Measurements from ENCODE around the gene PRKCA.

Gene PRKCA

DNA sequence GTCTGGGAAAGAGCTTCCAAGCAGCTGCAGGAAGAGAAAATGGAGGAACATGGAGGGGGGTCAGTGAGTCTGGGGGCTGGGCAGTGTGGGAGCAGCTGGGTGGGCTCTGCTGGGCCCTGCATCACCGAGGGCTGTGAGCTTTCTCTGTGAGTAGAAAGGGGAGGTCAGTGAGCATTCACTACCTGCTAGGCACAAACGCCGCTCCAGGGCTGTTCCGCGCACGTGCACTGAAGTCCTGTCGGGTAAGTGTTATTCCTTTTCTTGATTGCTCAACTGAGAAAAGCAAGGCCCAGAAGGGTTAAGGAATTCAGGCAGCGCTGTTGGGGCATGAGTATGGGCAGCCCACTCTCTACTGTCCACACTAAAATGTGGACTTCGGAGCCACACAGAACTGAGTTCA is 537.2 kb downstream of the PRKCA start:
- DNase-seq (ENCODE audit: low read depth) = no peak

DNA sequence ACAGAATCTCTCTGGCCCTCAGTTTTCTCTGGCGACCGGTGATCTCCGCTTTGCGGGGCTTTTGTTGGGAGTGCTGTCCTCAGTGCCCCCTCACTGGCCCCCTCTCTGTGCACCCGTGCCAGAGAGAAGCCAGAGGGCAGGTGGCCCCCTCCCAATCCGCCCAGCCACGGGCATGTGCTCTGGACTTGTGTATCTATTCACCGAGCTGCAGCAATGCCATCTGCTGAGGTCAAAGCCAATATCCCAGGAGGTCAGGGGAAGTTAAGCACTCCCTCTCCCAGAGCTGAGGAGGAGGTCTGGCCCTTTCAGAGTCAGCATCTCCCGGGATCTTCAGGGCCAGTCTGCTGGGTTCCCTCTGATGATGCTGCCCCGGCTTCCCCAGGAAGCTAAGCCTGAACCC is 537.6 kb downstream of the PRKCA start:
- no peak for DNase-seq (ENCODE audit: low read depth)

DNA sequence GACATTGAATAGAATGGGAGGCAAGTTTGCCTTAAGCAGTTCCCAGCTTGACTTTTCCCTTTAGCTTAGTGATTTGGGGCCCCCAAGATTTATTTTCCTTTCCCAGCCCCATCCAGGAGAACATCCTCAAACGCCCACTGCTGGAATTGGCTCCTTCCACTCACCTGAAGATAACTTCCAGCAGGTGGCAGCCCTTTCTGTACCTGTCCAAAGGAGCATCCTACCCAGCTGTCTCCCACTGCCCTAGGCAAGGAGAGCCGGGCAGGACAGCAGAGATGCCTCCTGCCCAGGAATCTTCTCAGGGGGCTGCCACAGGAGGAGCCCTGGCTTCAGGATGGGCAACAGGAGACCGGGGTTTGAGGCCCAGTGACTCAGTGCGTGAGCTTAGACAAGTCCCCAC is 538.9 kb downstream of the PRKCA start:
- DNase-seq (ENCODE audit: low read depth) = no peak

DNA sequence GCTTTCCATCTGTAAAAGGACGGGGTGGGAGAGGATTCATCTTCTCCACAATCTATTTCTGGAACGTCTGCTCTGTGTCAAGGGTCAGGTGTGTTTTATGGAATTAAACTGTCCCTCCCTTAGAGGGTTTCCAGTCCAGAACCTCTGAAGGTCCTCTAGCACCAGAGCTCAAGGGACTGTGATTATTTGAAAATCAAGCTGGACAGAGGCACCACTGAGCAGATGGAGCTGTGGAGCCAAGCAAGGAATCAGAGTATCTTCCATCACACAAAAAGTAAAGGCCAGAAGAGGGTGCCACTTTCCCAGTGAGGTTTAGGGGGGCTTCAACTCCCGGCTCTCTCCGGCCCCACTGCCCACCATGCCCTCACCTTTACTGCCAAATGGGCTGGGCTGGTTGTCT is 539.3 kb downstream of the PRKCA start:
- DNase-seq (ENCODE audit: low read depth) = no peak

DNA sequence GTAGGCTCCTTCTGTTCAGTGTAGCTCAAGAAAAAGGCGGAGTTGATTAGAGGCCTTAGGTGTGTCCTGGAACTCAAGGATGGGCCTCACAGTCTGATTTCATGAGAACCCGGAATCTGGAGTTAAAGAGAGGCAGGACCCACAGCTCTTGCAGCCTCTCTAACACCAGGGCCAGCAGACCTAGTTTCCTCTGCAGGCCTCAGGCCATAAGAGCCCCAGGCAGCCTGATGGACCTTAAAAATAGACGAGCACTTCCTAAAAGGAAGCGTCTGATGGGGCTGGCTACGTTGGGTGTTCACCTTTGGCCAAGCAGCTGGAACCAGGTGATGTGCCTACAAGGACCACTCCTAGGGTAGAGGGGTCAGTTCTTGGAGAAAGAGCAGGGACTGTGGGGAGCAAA is 540.1 kb downstream of the PRKCA start:
- DNase-seq (ENCODE audit: low read depth) = no peak

DNA sequence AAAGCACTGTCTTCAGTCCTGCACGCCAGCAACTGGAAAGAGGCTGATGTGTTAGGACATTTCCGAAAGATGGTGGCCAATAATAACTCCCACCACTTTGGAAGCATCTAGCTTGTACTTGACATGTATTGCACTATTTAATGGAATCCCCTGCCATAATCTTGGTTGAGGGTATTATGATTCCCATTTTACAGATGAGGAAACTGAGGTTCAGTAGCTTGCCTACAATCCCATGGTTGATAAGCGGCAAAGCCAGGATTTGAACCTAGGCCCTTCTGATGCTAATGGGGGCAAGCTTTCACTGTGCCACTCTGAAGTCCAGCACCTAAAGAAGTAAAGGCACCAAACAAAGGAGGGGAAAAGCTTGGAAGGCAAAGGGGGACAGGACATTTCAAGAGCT is 540.5 kb downstream of the PRKCA start:
- no peak for DNase-seq (ENCODE audit: low read depth)

DNA sequence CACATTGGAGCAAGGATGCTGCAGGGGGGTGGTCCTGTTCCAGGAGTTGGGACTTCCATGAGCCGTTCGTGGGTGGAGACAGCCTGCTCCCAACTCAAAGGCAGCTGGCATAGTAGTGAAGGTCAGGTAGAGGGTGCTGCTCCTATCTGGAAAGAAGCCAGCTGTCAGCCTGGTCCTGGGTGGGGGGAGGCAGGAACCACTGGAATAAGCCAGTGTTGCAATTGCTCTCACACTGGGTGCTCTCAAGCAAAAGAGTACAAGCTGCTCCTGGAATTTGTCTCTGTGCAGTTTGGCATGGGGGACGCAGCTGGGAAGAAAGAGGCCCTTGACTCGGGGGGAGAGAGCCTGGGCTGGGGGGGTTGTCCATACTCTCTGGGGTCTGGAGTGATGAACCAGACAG is 541.2 kb downstream of the PRKCA start:
- no peak for DNase-seq (ENCODE audit: low read depth)

DNA sequence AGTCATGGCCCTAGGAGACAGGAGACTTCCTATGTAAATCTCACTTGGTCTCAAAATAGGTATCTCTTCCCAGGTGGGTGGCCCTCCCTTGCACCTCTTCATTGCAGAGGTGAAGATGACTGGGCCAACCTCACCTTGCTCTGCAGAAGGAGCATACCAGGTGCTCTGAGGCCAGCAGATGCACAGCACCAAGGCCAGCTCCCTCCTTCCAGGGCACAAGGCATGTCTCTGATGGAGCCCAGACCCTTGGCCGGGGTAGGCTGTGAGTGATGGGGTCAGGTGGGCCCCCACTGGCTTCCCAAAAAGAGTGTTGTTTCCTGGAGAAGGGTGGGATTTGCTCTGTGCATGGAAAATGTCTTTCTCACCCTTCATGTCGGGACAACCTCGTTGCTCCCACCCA is 545.3 kb downstream of the PRKCA start:
- no peak for DNase-seq (ENCODE audit: low read depth)

DNA sequence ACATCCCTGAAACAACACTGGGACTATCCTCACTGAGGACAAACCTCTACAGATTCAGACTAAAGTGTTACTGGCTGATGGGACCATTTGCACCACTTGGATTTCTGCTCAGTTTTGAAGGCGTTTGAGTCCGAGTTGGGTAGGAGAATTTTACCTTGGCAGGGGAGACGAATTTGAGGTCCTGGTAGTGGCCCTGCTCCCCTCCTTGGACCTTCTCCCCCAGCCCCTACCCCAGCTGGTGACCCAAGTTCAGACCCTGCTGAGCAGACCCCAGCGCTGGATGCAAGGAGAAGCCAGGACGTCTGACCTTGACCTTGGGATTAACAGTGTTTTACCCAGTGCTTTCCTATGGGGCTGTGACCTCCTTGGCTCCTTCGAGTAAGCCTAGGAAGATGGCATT is 546.1 kb downstream of the PRKCA start:
- DNase-seq (ENCODE audit: low read depth) = no peak

DNA sequence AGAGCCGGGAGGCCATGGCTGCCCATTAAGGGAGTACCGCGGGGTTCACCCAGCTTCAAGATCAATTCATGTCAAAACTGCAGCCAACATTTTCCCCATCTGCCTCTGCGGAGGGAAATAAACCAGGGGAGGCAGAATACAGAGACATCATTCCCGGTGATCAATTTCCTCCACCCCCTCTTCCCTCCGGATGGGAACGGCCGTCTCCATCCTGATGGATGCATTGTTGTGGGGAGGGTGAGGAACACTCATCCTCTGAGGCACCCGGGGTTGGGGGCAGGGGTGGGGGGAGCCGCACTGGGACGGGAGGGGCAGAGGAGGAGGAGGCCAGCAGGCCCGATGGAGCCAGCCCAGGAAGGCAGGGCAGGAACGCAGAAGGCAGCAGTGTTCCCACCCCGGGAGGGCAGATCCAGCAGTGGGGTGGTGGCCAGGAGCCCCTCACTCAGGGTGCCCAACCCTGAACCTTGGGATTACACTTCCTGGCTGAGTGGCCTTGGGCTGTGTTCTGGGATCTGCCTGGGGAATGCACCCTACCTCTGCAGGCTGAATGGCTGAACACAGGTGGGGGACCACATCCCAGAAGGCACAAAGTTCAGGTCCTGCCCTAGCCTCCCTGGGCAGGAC is 546.7 kb downstream of the PRKCA start:
- no peak for DNase-seq (ENCODE audit: low read depth)

DNA sequence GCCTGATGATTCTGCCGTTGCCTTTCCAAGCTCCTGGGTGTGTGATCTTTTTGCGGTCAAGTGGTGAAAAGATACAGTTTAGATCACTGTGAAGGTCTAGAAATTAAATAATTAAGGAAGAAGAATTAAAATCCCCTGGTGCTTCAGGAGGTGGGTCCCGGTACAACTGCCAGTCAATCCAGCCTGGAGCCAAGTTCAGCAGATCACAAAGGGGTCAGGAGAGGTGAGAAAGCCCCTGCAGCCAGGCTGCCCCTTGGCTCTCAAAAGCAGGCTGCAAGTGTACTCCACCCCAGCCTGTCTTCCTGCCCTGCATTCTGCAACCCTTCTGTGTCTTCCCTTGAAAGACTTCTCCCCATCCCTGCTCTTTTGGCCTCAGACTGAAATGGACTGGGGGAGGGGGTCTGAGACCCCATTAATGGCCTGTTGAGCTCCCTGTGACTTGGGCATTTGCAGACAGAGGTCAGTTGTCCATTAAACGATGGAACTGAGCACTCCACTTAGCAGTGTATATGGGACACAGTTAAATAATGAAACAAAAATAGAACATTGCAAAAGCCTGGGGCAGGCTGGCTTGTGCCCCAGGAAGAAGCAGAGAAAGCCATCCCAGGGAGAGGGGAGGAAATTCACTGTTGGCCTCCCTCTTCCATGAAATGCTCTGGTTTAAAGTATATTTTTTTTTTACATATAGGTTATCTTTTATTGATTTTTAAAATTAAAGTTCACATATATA is 547.6 kb downstream of the PRKCA start:
- no peak for DNase-seq (ENCODE audit: low read depth)

DNA sequence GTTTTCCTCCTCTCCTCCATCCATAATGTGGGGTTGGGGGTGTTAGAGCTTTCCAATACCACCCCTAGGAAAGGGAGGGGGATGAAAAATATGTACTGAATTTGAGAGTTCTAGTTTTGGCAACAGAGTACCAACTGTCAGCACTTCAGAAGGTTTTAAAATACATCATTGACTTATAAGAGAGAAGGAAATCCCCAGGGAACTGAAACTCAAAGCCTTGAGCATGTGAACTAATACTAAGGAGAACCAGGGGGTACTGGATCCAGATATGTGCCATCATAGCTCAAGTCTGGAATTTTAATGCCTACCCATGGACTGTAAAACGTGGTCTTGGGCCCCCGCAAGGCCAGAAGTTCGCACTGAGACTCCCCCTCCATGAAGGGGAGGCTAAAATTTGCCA is 548.3 kb downstream of the PRKCA start:
- no peak for DNase-seq (ENCODE audit: low read depth)

DNA sequence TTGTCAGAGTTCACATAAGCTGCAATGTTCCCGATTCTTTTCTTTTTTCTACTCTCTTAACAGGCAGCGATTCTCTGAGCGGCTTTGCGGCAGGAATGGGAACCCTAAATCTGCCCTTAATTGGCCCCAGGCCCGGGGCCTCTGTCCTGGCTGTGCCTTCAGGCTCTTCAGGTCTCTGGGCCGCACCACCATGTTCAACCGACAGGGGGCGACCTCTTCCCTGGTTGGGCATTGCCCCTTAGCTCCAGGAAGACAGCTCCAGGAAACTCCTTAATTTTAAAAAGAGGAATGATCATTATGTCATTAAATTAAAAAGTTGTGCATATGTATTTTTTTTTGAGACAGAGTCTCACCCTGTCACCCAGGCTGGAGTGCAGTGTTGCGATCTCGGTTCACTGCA is 552.8 kb downstream of the PRKCA start:
- DNase-seq (ENCODE audit: low read depth) = no peak

DNA sequence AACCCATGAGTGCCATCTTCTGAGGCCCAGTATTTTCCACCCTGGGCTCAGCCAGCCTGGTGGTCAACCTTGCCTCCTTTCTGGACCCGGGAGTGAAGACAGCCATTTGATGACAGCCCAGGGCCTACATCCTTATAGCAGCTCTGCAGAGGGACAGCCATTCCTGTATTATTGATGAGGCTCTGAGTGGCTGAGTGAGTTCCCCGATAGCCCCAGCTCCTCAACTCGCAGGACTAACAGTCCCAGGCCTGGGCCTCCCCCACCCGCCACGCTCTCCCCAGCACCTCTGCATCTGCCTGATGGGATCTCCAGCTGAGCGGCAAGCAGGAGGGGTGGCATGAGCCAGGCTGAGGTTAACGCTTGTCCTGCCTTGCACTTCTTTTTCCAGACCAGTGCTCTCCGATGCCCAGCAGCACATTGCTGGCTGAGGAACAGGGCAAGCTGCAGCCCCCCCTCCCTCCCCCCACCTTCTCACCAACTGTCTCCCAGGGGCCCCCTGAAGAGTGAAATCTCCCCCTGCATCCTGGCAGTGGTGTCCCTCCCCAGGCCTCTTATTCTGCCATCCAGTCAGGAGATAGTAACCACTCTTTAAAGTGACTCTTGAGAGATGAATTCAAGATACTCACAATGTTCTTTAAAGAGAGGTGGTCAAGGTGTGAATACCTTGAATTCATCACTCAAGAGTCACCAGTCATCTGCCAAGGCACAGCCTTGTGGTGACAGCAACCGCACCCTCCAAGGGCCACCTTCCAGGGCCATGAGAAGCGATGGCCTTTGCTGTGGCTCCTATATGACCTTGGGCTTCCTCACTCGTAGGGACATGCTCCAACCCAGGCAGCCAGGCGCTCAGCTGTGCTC is 556.0 kb downstream of the PRKCA start:
- no peak for DNase-seq (ENCODE audit: low read depth)

DNA sequence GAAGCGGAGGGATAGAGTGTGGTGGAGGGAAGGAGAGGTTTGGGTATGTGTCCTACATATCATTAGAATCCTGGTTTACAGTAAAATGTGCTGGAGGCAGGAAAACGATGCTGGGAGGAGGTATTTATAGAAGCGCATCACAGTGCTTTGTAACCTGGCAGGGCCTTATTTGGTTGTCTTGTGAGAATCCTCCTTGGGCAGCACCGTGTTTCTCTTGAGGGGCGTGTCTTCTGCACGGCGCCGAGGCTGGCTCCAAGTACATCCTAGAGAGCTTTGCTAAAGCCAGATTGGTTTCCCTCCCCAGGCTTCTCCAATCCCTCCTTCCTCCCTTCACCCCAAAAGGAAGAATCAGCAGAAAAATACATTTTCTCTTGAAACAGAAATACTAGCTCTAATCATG is 556.9 kb downstream of the PRKCA start:
- DNase-seq (ENCODE audit: low read depth) = no peak

DNA sequence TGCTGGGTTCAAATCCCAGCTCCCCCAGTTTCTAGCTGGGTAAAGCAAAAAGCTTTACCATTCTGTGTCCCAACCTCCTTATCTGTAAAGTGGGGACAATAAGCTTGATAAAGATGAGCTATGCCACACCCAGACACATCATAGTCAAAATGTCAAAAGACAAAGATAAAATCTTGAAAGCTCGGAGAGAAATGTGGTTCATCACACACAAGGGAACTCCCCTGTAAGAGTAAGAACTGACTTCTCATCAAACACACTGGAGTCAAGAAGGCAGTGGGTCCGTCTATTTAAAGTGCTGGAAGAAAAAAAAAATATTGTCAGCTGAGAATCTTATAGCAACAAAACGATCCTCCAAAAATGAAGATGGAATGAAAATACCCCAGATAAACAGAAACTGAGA is 557.8 kb downstream of the PRKCA start:
- no peak for DNase-seq (ENCODE audit: low read depth)
